ENCODE data around the gene RPS6KA5.

Gene RPS6KA5

GRCh38 chr14:90903101-90903500 lies 157.3 kb downstream of the RPS6KA5 start:
- Mint-ChIP-seq H3K27ac (no peak overlapping the region), H3K4me1 (no peaks in the 10 kb centered on the region), H3K4me3 (no peak overlapping the region), H3K27me3 (ENCODE audit: low read depth, poor library complexity) (no peaks in the 10 kb centered on the region), H3K9me3 (no peaks in the 10 kb centered on the region), H3K36me3 (ENCODE audit: low read depth) (no peaks in the 10 kb centered on the region)
- TF ChIP-seq, protein P1, sequence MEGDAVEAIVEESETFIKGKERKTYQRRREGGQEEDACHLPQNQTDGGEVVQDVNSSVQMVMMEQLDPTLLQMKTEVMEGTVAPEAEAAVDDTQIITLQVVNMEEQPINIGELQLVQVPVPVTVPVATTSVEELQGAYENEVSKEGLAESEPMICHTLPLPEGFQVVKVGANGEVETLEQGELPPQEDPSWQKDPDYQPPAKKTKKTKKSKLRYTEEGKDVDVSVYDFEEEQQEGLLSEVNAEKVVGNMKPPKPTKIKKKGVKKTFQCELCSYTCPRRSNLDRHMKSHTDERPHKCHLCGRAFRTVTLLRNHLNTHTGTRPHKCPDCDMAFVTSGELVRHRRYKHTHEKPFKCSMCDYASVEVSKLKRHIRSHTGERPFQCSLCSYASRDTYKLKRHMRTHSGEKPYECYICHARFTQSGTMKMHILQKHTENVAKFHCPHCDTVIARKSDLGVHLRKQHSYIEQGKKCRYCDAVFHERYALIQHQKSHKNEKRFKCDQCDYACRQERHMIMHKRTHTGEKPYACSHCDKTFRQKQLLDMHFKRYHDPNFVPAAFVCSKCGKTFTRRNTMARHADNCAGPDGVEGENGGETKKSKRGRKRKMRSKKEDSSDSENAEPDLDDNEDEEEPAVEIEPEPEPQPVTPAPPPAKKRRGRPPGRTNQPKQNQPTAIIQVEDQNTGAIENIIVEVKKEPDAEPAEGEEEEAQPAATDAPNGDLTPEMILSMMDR (IDR thresholded peaks at IDR 0.05) = peak; percentile 71
- peak; percentile 50 for DNase-seq

DNA sequence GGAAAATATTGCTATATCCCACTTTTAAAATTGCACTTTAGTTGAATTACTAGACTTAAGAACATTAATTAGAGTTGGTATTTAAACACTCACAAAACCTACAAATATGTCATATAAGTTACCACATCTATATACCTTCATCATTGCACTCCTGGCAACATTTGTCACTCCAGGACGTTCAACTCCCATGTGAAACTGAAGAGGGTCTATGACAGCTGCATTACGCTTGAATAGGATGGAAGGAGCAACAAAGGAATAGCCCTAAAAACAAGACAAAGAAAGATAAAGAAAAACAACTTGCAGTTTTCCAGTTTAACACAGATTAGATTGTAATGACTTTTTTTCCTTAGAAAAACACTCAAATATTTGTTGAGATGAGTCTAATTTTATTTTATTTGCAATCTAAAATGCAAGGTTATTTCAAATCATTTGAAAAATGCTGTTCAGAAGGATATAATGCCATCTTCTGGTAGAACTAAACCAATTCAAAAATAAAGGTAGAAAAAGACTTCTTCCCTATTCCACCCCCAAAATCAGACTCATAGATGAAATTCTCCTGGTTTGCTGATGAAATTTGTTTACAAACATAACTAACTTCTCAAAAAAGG lies 159.9 kb downstream of the RPS6KA5 start:
- no peak for DNase-seq
- Mint-ChIP-seq H3K9me3 (no peaks in the 10 kb centered on the region), H3K27me3 (ENCODE audit: low read depth, poor library complexity) (peaks cover 2% of the 10 kb centered on the region), H3K4me1 (no peaks in the 10 kb centered on the region), H3K27ac (no peak overlapping the region), H3K36me3 (ENCODE audit: low read depth) (peaks cover 4% of the 10 kb centered on the region), H3K4me3 (no peak overlapping the region)
- TF ChIP-seq, protein P1 (IDR thresholded peaks at IDR 0.05) = no peak

DNA sequence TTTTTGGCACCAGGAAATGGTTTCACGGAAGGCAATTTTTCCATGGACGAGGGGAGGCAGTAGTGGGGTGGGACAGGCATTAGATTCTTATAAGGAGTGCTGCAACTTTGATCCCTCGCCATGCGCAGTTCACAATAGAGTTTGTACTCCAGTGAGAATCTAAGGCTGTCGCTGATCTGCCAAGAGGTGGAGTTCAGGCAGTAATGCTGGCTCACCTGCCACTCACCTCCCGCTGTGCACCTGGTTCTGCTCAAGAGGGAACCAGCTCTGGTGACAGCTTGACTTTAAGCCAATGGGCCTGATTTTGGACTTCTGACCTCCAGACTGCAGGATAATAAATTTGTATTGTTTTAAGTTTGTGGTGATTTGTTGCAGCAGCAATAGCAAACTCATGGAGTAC lies 163.4 kb downstream of the RPS6KA5 start:
- no peak overlapping the region for H3K4me3 Mint-ChIP-seq
- no peaks in the 10 kb centered on the region for H3K9me3 Mint-ChIP-seq
- TF ChIP-seq, protein P1 (IDR thresholded peaks at IDR 0.05) = no peak

GRCh38 chr14:90894241-90894640 lies 166.2 kb downstream of the RPS6KA5 start:
- TF ChIP-seq, protein P1 (IDR thresholded peaks at IDR 0.05) = no peak

More for the DNA sequence above, 163.4 kb downstream of the RPS6KA5 start:
- Mint-ChIP-seq H3K36me3 (ENCODE audit: low read depth) (peaks cover 4% of the 10 kb centered on the region), H3K27me3 (ENCODE audit: low read depth, poor library complexity) (peaks cover 3% of the 10 kb centered on the region), H3K27ac (no peak overlapping the region), H3K4me1 (no peaks in the 10 kb centered on the region)
- DNase-seq = no peak

DNA sequence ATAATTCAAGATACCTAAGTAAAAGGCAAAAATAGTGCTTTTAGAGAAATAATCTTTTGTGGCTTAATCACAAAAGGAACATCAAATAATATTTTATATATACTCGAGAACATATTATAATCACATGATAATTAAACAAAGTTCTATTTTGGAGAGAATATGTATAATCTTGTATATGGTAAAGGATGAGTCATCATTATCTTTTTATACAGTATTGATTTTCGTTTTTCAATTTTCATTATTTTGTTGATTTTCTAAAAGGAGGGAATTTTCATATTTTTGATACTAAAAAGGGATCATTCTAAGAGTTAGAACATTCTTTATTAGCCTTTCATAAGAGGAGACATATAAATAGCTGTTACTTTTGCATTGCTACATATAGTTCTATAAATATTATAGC lies 166.9 kb downstream of the RPS6KA5 start:
- Mint-ChIP-seq H3K27ac (no peak overlapping the region), H3K9me3 (no peaks in the 10 kb centered on the region), H3K36me3 (ENCODE audit: low read depth) (peaks cover 4% of the 10 kb centered on the region), H3K27me3 (ENCODE audit: low read depth, poor library complexity) (peaks cover 6% of the 10 kb centered on the region), H3K4me3 (no peak overlapping the region), H3K4me1 (no peaks in the 10 kb centered on the region)
- TF ChIP-seq, protein P1 (IDR thresholded peaks at IDR 0.05) = no peak
- no peak for DNase-seq

More at GRCh38 chr14:90894241-90894640, 166.2 kb downstream of the RPS6KA5 start:
- Mint-ChIP-seq H3K9me3 (no peaks in the 10 kb centered on the region), H3K4me3 (no peak overlapping the region), H3K27ac (no peak overlapping the region), H3K4me1 (no peaks in the 10 kb centered on the region), H3K27me3 (ENCODE audit: low read depth, poor library complexity) (peaks cover 6% of the 10 kb centered on the region), H3K36me3 (ENCODE audit: low read depth) (peaks cover 4% of the 10 kb centered on the region)
- no peak for DNase-seq

GRCh38 chr14:90892970-90893369 lies 167.5 kb downstream of the RPS6KA5 start:
- no peaks in the 10 kb centered on the region for H3K9me3 Mint-ChIP-seq
- H3K36me3 Mint-ChIP-seq (ENCODE audit: low read depth) = peaks cover 4% of the 10 kb centered on the region
- no peaks in the 10 kb centered on the region for H3K4me1 Mint-ChIP-seq
- H3K4me3 Mint-ChIP-seq = no peak overlapping the region
- peaks cover 6% of the 10 kb centered on the region for H3K27me3 Mint-ChIP-seq (ENCODE audit: low read depth, poor library complexity)
- no peak for DNase-seq
- no peak overlapping the region for H3K27ac Mint-ChIP-seq
- TF ChIP-seq, protein P1 (IDR thresholded peaks at IDR 0.05) = no peak

Data from nephron progenitor cell (in vitro differentiated cells).